Brain microvascular endothelial cell (primary cell): ENCODE results near the gene FYCO1.

Source experiments
- DNase-seq: peaks from one replicate; pipeline ENCODE4 v3.0.0-alpha.2; 2020
- H3K27ac ChIP-seq: fragments of 250-450 bp; sonication (Bioruptor Pico); 2 replicates; pipeline ENCODE4 v1.5.1; 2020; ENCODE audit warnings: mild to moderate bottlenecking, moderate library complexity
- H3K27me3 ChIP-seq: fragments of 250-450 bp; sonication (Bioruptor Pico); replicated peaks from 2 replicates; pipeline ENCODE4 v1.5.1; 2020; ENCODE audit warnings: mild to moderate bottlenecking
- H3K36me3 ChIP-seq: fragments of 250-450 bp; sonication (Bioruptor Pico); replicated peaks from 2 replicates; pipeline ENCODE4 v1.5.1; 2020; ENCODE audit warnings: mild to moderate bottlenecking
- H3K4me3 ChIP-seq: 2 replicates; pipeline ENCODE4 v1.5.1; 2011; ENCODE audit warnings: low read depth, mild to moderate bottlenecking, control low read depth, low read length, moderate library complexity
- CTCF ChIP-seq: IDR thresholded peaks from 2 replicates; pipeline ENCODE4 v1.5.1; 2011; ENCODE audit warnings: low read depth, mild to moderate bottlenecking, moderate library complexity, low read length, control low read depth, inconsistent platforms; ENCODE audit errors: missing control alignments
- in situ Hi-C: cut with HindIII; loops from 2 replicates; pipeline ENCODE4 v1.10.0; 2017; ENCODE audit warnings: low sequenced_read_pairs, low pct_ligation_motif_present

FYCO1 gene

GRCh38 chr3:45880725-45881077 is 114.9 kb downstream of the FYCO1 start:
- Histone ChIP-seq H3K27ac (no peak overlapping the region), H3K36me3 (no peaks in the 10 kb centered on the region), H3K4me3 (no peak overlapping the region), H3K27me3 (no peaks in the 10 kb centered on the region)
- in situ Hi-C loops, result no loop called here
- no peak for TF ChIP-seq CTCF
- no peak for DNase-seq

GRCh38 chr3:45878124-45878523 is 117.5 kb downstream of the FYCO1 start:
- Histone ChIP-seq H3K36me3 (no peaks in the 10 kb centered on the region), H3K4me3 (no peak overlapping the region), H3K27ac (no peak overlapping the region), H3K27me3 (no peaks in the 10 kb centered on the region)
- in situ Hi-C loops, result no loop called here
- DNase-seq, result no peak
- no peak for TF ChIP-seq CTCF

- in situ Hi-C loops, result no loop called here
- Histone ChIP-seq H3K4me3 (no peak overlapping the region), H3K27me3 (peaks cover 2% of the 10 kb centered on the region), H3K27ac (no peak overlapping the region), H3K36me3 (no peaks in the 10 kb centered on the region)
- no peak for DNase-seq
- TF ChIP-seq CTCF, result no peak
Observed at GRCh38 chr3:45874677-45875346, 120.8 kb downstream of the FYCO1 start.

GRCh38 chr3:45873638-45874037 is 122.0 kb downstream of the FYCO1 start:
- Histone ChIP-seq H3K27me3 (peaks cover 2% of the 10 kb centered on the region), H3K27ac (no peak overlapping the region), H3K4me3 (no peak overlapping the region), H3K36me3 (no peaks in the 10 kb centered on the region)
- no peak for TF ChIP-seq CTCF
- DNase-seq, result no peak
- in situ Hi-C loops, result no loop called here

- Histone ChIP-seq H3K4me3 (no peak overlapping the region), H3K27ac (no peak overlapping the region), H3K36me3 (no peaks in the 10 kb centered on the region), H3K27me3 (peaks cover 2% of the 10 kb centered on the region)
- no peak for DNase-seq
- in situ Hi-C loops, result no loop called here
- TF ChIP-seq CTCF, result no peak
Observed at GRCh38 chr3:45873036-45873435, 122.6 kb downstream of the FYCO1 start.

GRCh38 chr3:45872569-45872968 is 123.1 kb downstream of the FYCO1 start:
- H3K4me3 ChIP-seq, result no peak overlapping the region
- in situ Hi-C loops, result no loop called here
- no peak for TF ChIP-seq CTCF
- no peak overlapping the region for H3K27ac ChIP-seq
- peaks cover 2% of the 10 kb centered on the region for H3K27me3 ChIP-seq
- DNase-seq, result no peak
- H3K36me3 ChIP-seq, result no peaks in the 10 kb centered on the region
